HepG2 (cell line): ENCODE measurements around the gene PHACTR3. TPM values are rescaled to one million over a fixed set of nuclear protein-coding genes. Genes with fewer than 3 reads are reported as not detected.

Experiments used
- ATAC-seq: fragments of 200-7000 bp; cut with Tn5 transposase; 3 replicates; pipeline ENCODE4 v1.9.1; 2020; ENCODE audit warnings: mild to moderate bottlenecking, moderate library complexity
- BruUV-seq: library from RNA; stranded (reverse); fragments of 400-500 nt; replicated peaks from 2 replicates; lab custom pipeline; 2021; lab: Mats Ljungman, UMichigan
- CTCF ChIA-PET: fragments of 300-600 bp; formaldehyde crosslinking; extraction: SDS; loops from one replicate; lab custom pipeline; 2021; ENCODE audit warnings: low total read pairs, inconsistent platforms, low intra/inter-chr PET ratio; lab: Yijun Ruan, JAX
- POLR2A ChIA-PET: fragments of 350-600 bp; sonication (Branson Sonifier 250); formaldehyde crosslinking; loops from one replicate; lab custom pipeline; 2020; ENCODE audit warnings: antibody characterized with exemption, inconsistent platforms; lab: Yijun Ruan, JAX
- DNase-seq: peaks from one replicate; pipeline ENCODE4 v3.0.0-alpha.2; 2015; ENCODE audit warnings: low spot score
- FAIRE-seq: peaks from 3 replicates; lab custom pipeline; 2011; peaks lifted over from hg19 to GRCh38; lab: Jason Lieb, UNC
- H2AFZ ChIP-seq: one replicate; pipeline ENCODE4 v1.6.1; 2011; ENCODE audit warnings: low read length, inconsistent platforms
- H3K27ac ChIP-seq: fragments of 300-600 bp; 3 replicates; pipeline ENCODE4 v1.8.0; 2011; ENCODE audit warnings: mixed run types, mild to moderate bottlenecking, mixed read lengths, low read length, inconsistent platforms; ENCODE audit not compliant: insufficient read depth; ENCODE audit errors: extremely low read length
- H3K27me3 ChIP-seq, 2 experiments: fragments of 200-600 bp in 1 of 2; 2 replicates in 1 of 2; 3 replicates in 1 of 2; pipeline versions ENCODE4 v1.6.0 to v1.8.0; 2011; ENCODE audit warnings: low read length in 2 of 2, mild to moderate bottlenecking in 2 of 2, moderate library complexity in 2 of 2, inconsistent platforms in 1 of 2; ENCODE audit not compliant: insufficient read depth in 2 of 2, control insufficient read depth in 1 of 2
- H3K36me3 ChIP-seq, 2 experiments: fragments of 200-600 bp in 1 of 2; replicated peaks in 1 of 2; 2 replicates in 1 of 2; 3 replicates in 1 of 2; pipeline versions ENCODE4 v1.5.1 to v1.8.0; 2011; ENCODE audit warnings: low read length in 2 of 2, inconsistent platforms in 1 of 2; ENCODE audit not compliant: insufficient read depth in 2 of 2, control insufficient read depth in 1 of 2
- H3K4me1 ChIP-seq: 2 replicates; pipeline ENCODE4 v1.5.1; 2012; ENCODE audit warnings: low read length, inconsistent platforms; ENCODE audit not compliant: insufficient read depth
- H3K4me2 ChIP-seq: 2 replicates; pipeline ENCODE4 v1.6.0; 2011; ENCODE audit warnings: low read depth, low read length, inconsistent platforms
- H3K4me3 ChIP-seq, 3 experiments: fragments of 200-600 bp in 1 of 3; sonication (generic), shearing (Covaris generic) in 1 of 3; replicated peaks in 1 of 3; 2 replicates each; pipeline ENCODE4 v1.5.1; 2011 to 2016; ENCODE audit warnings: low read length in 3 of 3, inconsistent platforms in 2 of 3, low read depth in 2 of 3, mild to moderate bottlenecking in 2 of 3, control low read depth in 1 of 3, mixed read lengths in 1 of 3; ENCODE audit not compliant: insufficient read depth in 1 of 3
- H3K79me2 ChIP-seq: one replicate; pipeline ENCODE4 v1.6.1; 2011; ENCODE audit warnings: low read length, inconsistent platforms; ENCODE audit not compliant: insufficient read depth
- H3K9ac ChIP-seq: 2 replicates; pipeline ENCODE4 v1.6.0; 2011; ENCODE audit warnings: mild to moderate bottlenecking, low read depth, low read length, inconsistent platforms; ENCODE audit not compliant: insufficient read depth
- H3K9me3 ChIP-seq: 2 replicates; pipeline ENCODE4 v1.5.1; 2012; ENCODE audit warnings: mild to moderate bottlenecking, low read length
- H4K20me1 ChIP-seq: 2 replicates; pipeline ENCODE4 v1.6.0; 2011; ENCODE audit warnings: inconsistent platforms, mild to moderate bottlenecking, low read length, moderate library complexity; ENCODE audit not compliant: insufficient read depth
- NFYC ChIP-seq: IDR thresholded peaks from 2 replicates; pipeline ENCODE4 v1.6.1; 2016; ENCODE audit warnings: missing genetic modification reagents, missing compliant biosample characterization
- ZNF574 ChIP-seq: sonication (generic); formaldehyde crosslinking; IDR thresholded peaks from 2 replicates; pipeline ENCODE4 v1.4.0; 2020; ENCODE audit warnings: missing genetic modification reagents
- WGBS: methylation state at CpG from one replicate; pipeline ENCODE4 v1.1.6; 2017; ENCODE audit warnings: low lambda C conversion rate; 5-methylcytosine and 5-hydroxymethylcytosine counted together
- in situ Hi-C: cut with HindIII; loops from 2 replicates; pipeline ENCODE4 v1.10.0; 2017; ENCODE audit warnings: low pct_unique_long_range_greater_than_20kb; ENCODE audit not compliant: extremely low pct_ligation_motif_present
- intact Hi-C: fragments of 100-400 bp; cut with micrococcal nuclease; formaldehyde crosslinking; loops from one replicate; pipeline ENCODE4 v1.10.0; 2022; ENCODE audit not compliant: unreplicated experiment
- polyA plus RNA-seq, 8 experiments: library from polyadenylated mRNA; depleted of rRNA in 3 of 8; stranded (reverse) in 7 of 8; unstranded in 1 of 8; fragments of >200 nt; fragmentation: Illumina TruSeq in 4 of 8; extraction: Trizol in 4 of 8; gene quantifications; 2 replicates each; pipeline versions ENCODE4 v1.2.1 to v1.2.3, GENCODE V29; 2011 to 2016; ENCODE audit warnings: low read depth in 4 of 8, missing spikeins in 1 of 8, mixed read lengths in 1 of 8; ENCODE audit not compliant: insufficient read depth in 1 of 8
- total RNA-seq, 5 experiments: library from RNA; depleted of rRNA; stranded (reverse); fragments of >200 nt; fragmentation: Illumina TruSeq; extraction: Trizol; gene quantifications; 2 replicates each; pipeline ENCODE4 v1.2.3, GENCODE V29; 2016; ENCODE audit warnings: low read depth in 1 of 5

The PHACTR3 gene
- total and polyA plus RNA-seq, 2 of the 13 experiments (the other 11 are each of a cell fraction or from before 2014, with no cell fraction given): not detected

- Histone ChIP-seq H3K36me3 (no peaks in the 10 kb centered on the region), H3K27me3 (peaks cover 0 to 21% of the 10 kb centered on the region in 2 experiments; a peak in 2 of 5 replicates)
- no peak for FAIRE-seq
These were observed 40.9 kb downstream of the PHACTR3 start for GRCh38 chr20:59645271-59645670.

More at GRCh38 chr20:59645271-59645670, 40.9 kb downstream of the PHACTR3 start:
- POLR2A ChIA-PET: no interaction called here
- intact Hi-C loops: loop anchor here (2.0 kb wide), 1 partner anchor 46 kb away; no protein-coding TSS in a partner anchor
- H3K4me3 ChIP-seq: no peak overlapping the region
- CTCF ChIA-PET: interaction anchor here (1.1 kb wide), 1 partner anchor 46 kb away, joined by 3 read pairs; no protein-coding TSS in a partner anchor
- DNase-seq (no peak), ATAC-seq (peak; percentile 39)
- no peak overlapping the region for H3K27ac ChIP-seq
- no peaks in the 10 kb centered on the region for H3K4me1 ChIP-seq
- no peaks in the 10 kb centered on the region for H3K79me2 ChIP-seq
- in situ Hi-C loops: no loop called here
- no peak overlapping the region for H2AFZ ChIP-seq
- BruUV-seq: no TSS peak
- no peak overlapping the region for H3K9ac ChIP-seq
- WGBS: 20% methylated on average over 9 of the region's 9 CpGs
- no peak overlapping the region for H3K4me2 ChIP-seq
- TF ChIP-seq ZNF574: peak; percentile 50; the same call in 1 of the 2 replicates
- TF ChIP-seq NFYC (CRISPR knock-in tag): no peak
- H3K9me3 ChIP-seq: no peaks in the 10 kb centered on the region
- no peaks in the 10 kb centered on the region for H4K20me1 ChIP-seq
